MCF 10A (cell line): ENCODE measurements around the gene TWSG1. TPM values are rescaled to one million over a fixed set of nuclear protein-coding genes. Genes with fewer than 3 reads are reported as not detected.

Source experiments
- BruUV-seq: library from RNA; stranded (reverse); fragments of 400-500 nt; replicated peaks from 2 replicates; lab custom pipeline; 2021; lab: Mats Ljungman, UMichigan
- CTCF ChIA-PET: fragments of 300-600 bp; sonication (Branson Sonifier 250); formaldehyde crosslinking; extraction: SDS; loops from one replicate; lab custom pipeline; 2021; ENCODE audit warnings: antibody characterized with exemption, inconsistent platforms; lab: Yijun Ruan, JAX
- POLR2A ChIA-PET: fragments of 300-600, 350-650 bp; sonication (Branson Sonifier 250); formaldehyde crosslinking; extraction: SDS; loops from one replicate; lab custom pipeline; 2020; ENCODE audit warnings: antibody characterized with exemption, inconsistent platforms; lab: Yijun Ruan, JAX
- DNase-seq: peaks from one replicate; pipeline ENCODE4 v3.0.0-alpha.2; 2018; ENCODE audit not compliant: unreplicated experiment
- H3K27ac Mint-ChIP-seq: one replicate; pipeline ENCODE4 v1.8.0; 2022; ENCODE audit warnings: mild to moderate bottlenecking, low read depth, mixed read lengths; ENCODE audit not compliant: unreplicated experiment
- H3K27me3 Mint-ChIP-seq: one replicate; pipeline ENCODE4 v1.8.0; 2022; ENCODE audit warnings: mixed read lengths; ENCODE audit not compliant: insufficient read depth, unreplicated experiment
- H3K36me3 Mint-ChIP-seq: one replicate; pipeline ENCODE4 v1.8.0; 2022; ENCODE audit warnings: mild to moderate bottlenecking, moderate library complexity, mixed read lengths; ENCODE audit not compliant: insufficient read depth, unreplicated experiment
- H3K4me1 Mint-ChIP-seq: one replicate; pipeline ENCODE4 v1.8.0; 2022; ENCODE audit warnings: mixed read lengths; ENCODE audit not compliant: insufficient read depth, unreplicated experiment
- H3K4me3 Mint-ChIP-seq: one replicate; pipeline ENCODE4 v1.8.0; 2022; ENCODE audit warnings: mild to moderate bottlenecking, moderate library complexity, mixed read lengths; ENCODE audit not compliant: unreplicated experiment
- H3K9me3 Mint-ChIP-seq: one replicate; pipeline ENCODE4 v1.8.0; 2022; ENCODE audit warnings: mixed read lengths; ENCODE audit not compliant: unreplicated experiment
- intact Hi-C: fragments of 100-400 bp; cut with micrococcal nuclease; formaldehyde crosslinking; loops from 2 replicates; pipeline ENCODE4 v1.14.1; 2022
- total RNA-seq: library from RNA; stranded (reverse); gene quantifications from 2 replicates; pipeline ENCODE4 v1.2.3, GENCODE V29; 2022
- TF ChIP-seq, protein P1 (sequence below): fragments of 200-600 bp; IDR thresholded peaks from one replicate; pipeline ENCODE4 v1.8.0; 2022; ENCODE audit warnings: antibody characterized with exemption, mild to moderate bottlenecking; ENCODE audit not compliant: unreplicated experiment

Gene TWSG1
- total RNA-seq, 1 experiment from 2014 or later: 26.0 TPM

DNA sequence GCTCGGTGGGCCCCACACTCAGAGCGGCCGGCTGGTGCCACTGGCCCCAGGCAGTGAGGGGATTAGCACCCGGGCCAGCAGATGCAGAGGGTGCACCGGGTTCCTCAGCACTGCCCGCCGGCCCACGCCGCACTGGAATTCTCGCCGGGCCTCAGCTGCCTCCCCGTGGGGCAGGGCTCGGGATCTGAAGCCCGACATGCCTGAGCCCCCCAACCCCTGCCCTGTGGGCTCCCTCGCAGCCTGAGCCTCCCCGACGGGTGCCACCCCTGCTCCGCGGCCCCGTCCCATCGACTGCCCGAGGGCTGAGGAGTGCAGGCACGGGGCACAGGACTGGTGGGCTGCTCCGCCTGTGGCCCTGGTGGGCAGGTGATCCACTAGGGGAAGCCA, 37.6 kb upstream of the TWSG1 start:
- no peak overlapping the region for H3K27ac Mint-ChIP-seq
- CTCF ChIA-PET: no interaction called here
- no peak for DNase-seq

DNA sequence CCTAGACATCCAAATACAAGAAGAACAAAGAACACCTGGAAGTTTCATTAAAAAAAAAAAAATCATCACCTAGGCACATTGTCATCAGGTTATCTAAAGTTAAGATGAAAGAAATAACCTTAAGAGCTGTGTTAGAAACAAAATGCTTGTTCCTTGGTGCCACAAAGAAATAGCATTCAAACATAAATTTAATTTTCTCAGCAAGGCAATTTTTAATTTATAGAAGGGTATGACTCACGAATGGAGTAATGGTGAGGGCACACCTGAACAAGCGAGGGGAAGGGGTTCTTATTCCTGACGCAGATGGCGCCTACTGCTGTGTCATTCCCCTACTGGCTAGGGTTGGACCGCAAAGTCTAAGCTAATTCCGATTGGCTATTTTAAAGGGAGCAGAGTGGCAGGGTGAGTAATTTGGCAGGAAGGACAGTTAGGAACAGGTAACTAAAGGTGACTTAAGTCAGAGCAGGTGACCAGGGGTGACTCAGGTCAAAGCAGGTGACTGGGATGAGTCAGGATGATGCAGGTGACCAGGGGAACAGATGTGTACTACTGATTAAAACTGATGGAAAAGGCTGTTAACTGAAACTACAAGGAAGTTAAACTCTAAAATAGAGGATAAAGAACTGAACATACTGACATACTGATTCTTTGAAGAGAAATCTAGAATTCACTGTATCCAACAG, 30.0 kb upstream of the TWSG1 start:
- Mint-ChIP-seq H3K36me3 (peaks cover 6% of the 10 kb centered on the region), H3K9me3 (peaks cover 24% of the 10 kb centered on the region), H3K4me3 (no peak overlapping the region), H3K27ac (no peak overlapping the region), H3K27me3 (peaks cover 21% of the 10 kb centered on the region), H3K4me1 (no peaks in the 10 kb centered on the region)
- no peak for DNase-seq
- no TSS peak for BruUV-seq
- ChIA-PET POLR2A (no interaction called here), CTCF (interaction anchor here (0.9 kb wide), 1 partner anchor 9 kb away, joined by 5 read pairs; no protein-coding TSS in a partner anchor)
- TF ChIP-seq, protein P1, sequence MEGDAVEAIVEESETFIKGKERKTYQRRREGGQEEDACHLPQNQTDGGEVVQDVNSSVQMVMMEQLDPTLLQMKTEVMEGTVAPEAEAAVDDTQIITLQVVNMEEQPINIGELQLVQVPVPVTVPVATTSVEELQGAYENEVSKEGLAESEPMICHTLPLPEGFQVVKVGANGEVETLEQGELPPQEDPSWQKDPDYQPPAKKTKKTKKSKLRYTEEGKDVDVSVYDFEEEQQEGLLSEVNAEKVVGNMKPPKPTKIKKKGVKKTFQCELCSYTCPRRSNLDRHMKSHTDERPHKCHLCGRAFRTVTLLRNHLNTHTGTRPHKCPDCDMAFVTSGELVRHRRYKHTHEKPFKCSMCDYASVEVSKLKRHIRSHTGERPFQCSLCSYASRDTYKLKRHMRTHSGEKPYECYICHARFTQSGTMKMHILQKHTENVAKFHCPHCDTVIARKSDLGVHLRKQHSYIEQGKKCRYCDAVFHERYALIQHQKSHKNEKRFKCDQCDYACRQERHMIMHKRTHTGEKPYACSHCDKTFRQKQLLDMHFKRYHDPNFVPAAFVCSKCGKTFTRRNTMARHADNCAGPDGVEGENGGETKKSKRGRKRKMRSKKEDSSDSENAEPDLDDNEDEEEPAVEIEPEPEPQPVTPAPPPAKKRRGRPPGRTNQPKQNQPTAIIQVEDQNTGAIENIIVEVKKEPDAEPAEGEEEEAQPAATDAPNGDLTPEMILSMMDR: no peak
- intact Hi-C loops: loop anchor here (1.0 kb wide), 1 partner anchor 14 kb away; no protein-coding TSS in a partner anchor

More for the DNA sequence above, 37.6 kb upstream of the TWSG1 start:
- intact Hi-C loops: no loop called here
- no peaks in the 10 kb centered on the region for H3K27me3 Mint-ChIP-seq
- H3K4me3 Mint-ChIP-seq: no peak overlapping the region
- H3K36me3 Mint-ChIP-seq: no peaks in the 10 kb centered on the region
- BruUV-seq: no TSS peak
- peaks cover 3% of the 10 kb centered on the region for H3K9me3 Mint-ChIP-seq
- no peaks in the 10 kb centered on the region for H3K4me1 Mint-ChIP-seq
- POLR2A ChIA-PET: interaction anchor here (0.6 kb wide), 1 partner anchor 10 kb away, joined by 3 read pairs; no protein-coding TSS in a partner anchor
- TF ChIP-seq, protein P1: no peak

DNA sequence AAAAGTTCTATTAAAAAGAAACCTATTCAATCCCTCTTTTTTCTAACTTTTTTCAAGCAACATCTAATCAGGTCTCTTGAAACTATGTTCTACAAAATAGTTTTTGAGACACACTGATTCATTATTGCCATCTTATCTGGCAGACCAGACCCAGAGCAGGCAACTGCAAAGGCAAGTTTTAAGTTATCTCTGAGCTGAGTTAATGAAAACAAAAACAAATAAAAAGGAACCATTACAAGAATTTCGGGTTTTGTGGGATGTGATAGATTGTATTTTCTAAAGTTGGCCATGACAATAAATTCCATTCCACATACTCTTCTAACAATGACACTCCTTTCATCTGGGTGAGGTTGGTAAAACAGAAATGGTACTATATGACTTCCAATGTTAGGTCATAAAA, 15.2 kb upstream of the TWSG1 start:
- no peak overlapping the region for H3K4me3 Mint-ChIP-seq
- H3K27ac Mint-ChIP-seq: no peak overlapping the region
- H3K4me1 Mint-ChIP-seq: peaks cover 16% of the 10 kb centered on the region
- no peaks in the 10 kb centered on the region for H3K27me3 Mint-ChIP-seq
- H3K9me3 Mint-ChIP-seq: no peaks in the 10 kb centered on the region
- BruUV-seq: no TSS peak
- intact Hi-C loops: no loop called here
- H3K36me3 Mint-ChIP-seq: no peaks in the 10 kb centered on the region
- TF ChIP-seq, protein P1: no peak
- no peak for DNase-seq
- POLR2A ChIA-PET: interaction anchor here (0.6 kb wide), 1 partner anchor 24 kb away, joined by 4 read pairs; no protein-coding TSS in a partner anchor
- CTCF ChIA-PET: no interaction called here

DNA sequence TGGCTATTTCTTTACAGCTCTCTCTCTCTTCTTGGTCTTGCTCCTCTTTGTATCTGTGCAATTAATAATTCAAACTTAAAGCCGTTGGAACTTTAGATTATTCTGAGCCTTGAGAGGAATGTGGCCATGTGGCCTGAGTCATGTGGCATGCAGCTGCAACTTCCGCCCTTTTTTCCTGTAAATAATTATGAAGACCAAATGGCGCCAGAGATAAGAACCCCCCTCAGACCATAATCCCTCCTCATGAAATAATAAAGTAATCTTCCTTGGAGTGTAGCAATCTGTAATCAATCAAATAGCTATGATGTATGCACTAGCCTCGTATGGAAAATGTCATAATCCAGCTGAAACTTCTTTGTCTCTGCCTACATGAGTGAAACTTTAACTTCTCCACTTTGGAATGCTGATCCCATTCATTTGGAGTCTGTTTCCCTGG, 13.5 kb upstream of the TWSG1 start:
- H3K4me1 Mint-ChIP-seq: peaks cover 19% of the 10 kb centered on the region
- POLR2A ChIA-PET: interaction anchor here (0.5 to 1.7 kb wide), 4 partner anchors 14 to 70 kb away, joined by 3 to 5 read pairs (median 3); partner anchors contain the start of gene TWSG1

More for the DNA sequence above, 13.5 kb upstream of the TWSG1 start:
- DNase-seq: no peak
- Mint-ChIP-seq H3K9me3 (no peaks in the 10 kb centered on the region), H3K4me3 (no peak overlapping the region), H3K27ac (no peak overlapping the region), H3K27me3 (no peaks in the 10 kb centered on the region), H3K36me3 (no peaks in the 10 kb centered on the region)
- TF ChIP-seq, protein P1: no peak
- intact Hi-C loops: no loop called here
- CTCF ChIA-PET: interaction anchor here (0.7 kb wide), 1 partner anchor 45 kb away, joined by 3 read pairs; no protein-coding TSS in a partner anchor
- no TSS peak for BruUV-seq
